Brain microvascular endothelial cell (primary cell): ENCODE data around the gene ZNF469.

ENCODE experiments used
- DNase-seq: peaks from one replicate; pipeline ENCODE4 v3.0.0-alpha.2; 2020
- H3K27ac ChIP-seq: fragments of 250-450 bp; sonication (Bioruptor Pico); 2 replicates; pipeline ENCODE4 v1.5.1; 2020; ENCODE audit warnings: mild to moderate bottlenecking, moderate library complexity
- H3K27me3 ChIP-seq: fragments of 250-450 bp; sonication (Bioruptor Pico); replicated peaks from 2 replicates; pipeline ENCODE4 v1.5.1; 2020; ENCODE audit warnings: mild to moderate bottlenecking
- H3K36me3 ChIP-seq: fragments of 250-450 bp; sonication (Bioruptor Pico); replicated peaks from 2 replicates; pipeline ENCODE4 v1.5.1; 2020; ENCODE audit warnings: mild to moderate bottlenecking
- H3K4me3 ChIP-seq: 2 replicates; pipeline ENCODE4 v1.5.1; 2011; ENCODE audit warnings: low read depth, mild to moderate bottlenecking, control low read depth, low read length, moderate library complexity
- CTCF ChIP-seq: IDR thresholded peaks from 2 replicates; pipeline ENCODE4 v1.5.1; 2011; ENCODE audit warnings: low read depth, mild to moderate bottlenecking, moderate library complexity, low read length, control low read depth, inconsistent platforms; ENCODE audit errors: missing control alignments
- in situ Hi-C: cut with HindIII; loops from 2 replicates; pipeline ENCODE4 v1.10.0; 2017; ENCODE audit warnings: low sequenced_read_pairs, low pct_ligation_motif_present

The ZNF469 gene

DNA sequence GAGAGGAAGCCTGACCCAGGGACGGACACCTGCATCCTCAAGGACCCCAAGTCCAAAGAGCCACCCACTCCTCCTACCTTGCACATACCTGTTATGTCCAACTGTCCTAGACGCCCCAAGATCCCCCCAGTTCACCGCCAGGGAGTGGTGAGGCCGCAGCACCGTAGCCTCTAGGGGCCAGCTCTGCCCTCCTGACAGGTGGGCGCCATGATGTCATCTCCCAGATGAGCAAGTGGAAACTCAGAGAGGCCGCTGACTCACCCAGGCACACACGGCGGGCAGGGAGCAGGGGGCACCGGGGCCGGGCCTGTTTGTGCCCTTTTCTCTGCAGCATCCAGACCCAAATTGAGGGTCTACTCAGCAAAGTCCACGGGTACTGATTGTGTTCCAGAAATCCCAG, 4.8 kb upstream of the ZNF469 start:
- Histone ChIP-seq H3K4me3 (no peak overlapping the region), H3K27me3 (no peaks in the 10 kb centered on the region), H3K36me3 (no peaks in the 10 kb centered on the region), H3K27ac (no peak overlapping the region)
- TF ChIP-seq CTCF: no peak
- no peak for DNase-seq
- in situ Hi-C loops: no loop called here

- no peak for DNase-seq
- H3K27ac ChIP-seq: no peak overlapping the region
- TF ChIP-seq CTCF: no peak
- in situ Hi-C loops: no loop called here
- H3K27me3 ChIP-seq: no peaks in the 10 kb centered on the region
- no peaks in the 10 kb centered on the region for H3K36me3 ChIP-seq
- no peak overlapping the region for H3K4me3 ChIP-seq
These were observed 4.4 kb upstream of the ZNF469 start for GRCh38 chr16:88378401-88378800.

- no peak for DNase-seq
- TF ChIP-seq CTCF: no peak
- Histone ChIP-seq H3K36me3 (no peaks in the 10 kb centered on the region), H3K4me3 (no peak overlapping the region), H3K27me3 (no peaks in the 10 kb centered on the region), H3K27ac (no peak overlapping the region)
- in situ Hi-C loops: no loop called here
These were observed 3.7 kb upstream of the ZNF469 start for GRCh38 chr16:88378836-88379693.

GRCh38 chr16:88379694-88380040, 3.1 kb upstream of the ZNF469 start:
- Histone ChIP-seq H3K4me3 (no peak overlapping the region), H3K27ac (no peak overlapping the region), H3K36me3 (no peaks in the 10 kb centered on the region), H3K27me3 (no peaks in the 10 kb centered on the region)
- in situ Hi-C loops: no loop called here
- DNase-seq: no peak
- no peak for TF ChIP-seq CTCF

- no peaks in the 10 kb centered on the region for H3K27me3 ChIP-seq
- no peak overlapping the region for H3K4me3 ChIP-seq
- no peak for DNase-seq
- H3K27ac ChIP-seq: no peak overlapping the region
- in situ Hi-C loops: no loop called here
- no peaks in the 10 kb centered on the region for H3K36me3 ChIP-seq
- no peak for TF ChIP-seq CTCF
These were observed 2.7 kb upstream of the ZNF469 start for GRCh38 chr16:88380099-88380498.

- DNase-seq: no peak
- Histone ChIP-seq H3K27ac (no peak overlapping the region), H3K4me3 (no peak overlapping the region), H3K36me3 (no peaks in the 10 kb centered on the region), H3K27me3 (no peaks in the 10 kb centered on the region)
- TF ChIP-seq CTCF: no peak
- in situ Hi-C loops: no loop called here
These were observed 2.1 kb upstream of the ZNF469 start for GRCh38 chr16:88380619-88381018.
